ENCODE measurements around the gene AKNA. TPM values are rescaled to one million over a fixed set of nuclear protein-coding genes. Genes with fewer than 3 reads are reported as not detected.
A peak's percentile ranks its signal among the peaks of the same experiment; 100 is the strongest.

The AKNA gene
- total RNA-seq, 1 donor from 2014 or later, result 55.0 TPM

DNA sequence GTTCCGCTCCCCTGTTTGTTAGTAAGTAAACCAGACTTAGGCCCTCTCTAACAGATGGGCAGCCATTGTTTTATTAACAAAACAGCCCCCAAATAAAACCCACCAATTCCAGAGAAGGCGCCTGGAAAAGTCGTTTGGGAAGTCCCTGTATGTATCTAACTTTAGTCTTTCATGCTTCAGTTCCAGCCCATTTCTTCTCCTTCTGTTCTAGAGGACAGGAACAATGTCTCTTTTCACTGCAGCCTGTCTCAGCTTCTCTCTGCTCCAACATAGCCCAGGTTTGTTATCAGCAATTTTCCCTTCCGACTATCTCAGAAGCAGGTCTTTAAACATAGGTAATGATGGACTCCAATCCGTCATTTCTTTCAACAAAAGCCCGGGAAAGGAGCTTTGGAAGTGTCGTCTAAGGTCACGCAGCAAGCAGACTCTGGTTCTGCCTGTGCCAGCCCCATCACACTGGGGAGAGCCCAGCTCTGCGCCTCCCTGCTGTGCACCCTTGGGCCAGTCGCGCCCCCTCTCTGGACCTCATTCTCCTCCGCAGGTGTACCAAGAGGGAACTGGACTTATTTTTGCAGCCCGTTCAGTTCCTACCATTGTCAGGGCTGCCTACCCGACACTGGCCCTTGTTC lies 9.6 kb upstream of the AKNA start:
- H3K27me3 ChIP-seq, result no peaks in the 10 kb centered on the region
- no peaks in the 10 kb centered on the region for H3K36me3 ChIP-seq
- TF ChIP-seq POLR2AphosphoS5 (IDR thresholded peaks at IDR 0.05; ENCODE audit: insufficient read depth in 1 of 2, low read depth in 1 of 2) (no peak), POLR2A (IDR thresholded peaks at IDR 0.05) (no peak)
- TF ChIP-seq, protein P1, sequence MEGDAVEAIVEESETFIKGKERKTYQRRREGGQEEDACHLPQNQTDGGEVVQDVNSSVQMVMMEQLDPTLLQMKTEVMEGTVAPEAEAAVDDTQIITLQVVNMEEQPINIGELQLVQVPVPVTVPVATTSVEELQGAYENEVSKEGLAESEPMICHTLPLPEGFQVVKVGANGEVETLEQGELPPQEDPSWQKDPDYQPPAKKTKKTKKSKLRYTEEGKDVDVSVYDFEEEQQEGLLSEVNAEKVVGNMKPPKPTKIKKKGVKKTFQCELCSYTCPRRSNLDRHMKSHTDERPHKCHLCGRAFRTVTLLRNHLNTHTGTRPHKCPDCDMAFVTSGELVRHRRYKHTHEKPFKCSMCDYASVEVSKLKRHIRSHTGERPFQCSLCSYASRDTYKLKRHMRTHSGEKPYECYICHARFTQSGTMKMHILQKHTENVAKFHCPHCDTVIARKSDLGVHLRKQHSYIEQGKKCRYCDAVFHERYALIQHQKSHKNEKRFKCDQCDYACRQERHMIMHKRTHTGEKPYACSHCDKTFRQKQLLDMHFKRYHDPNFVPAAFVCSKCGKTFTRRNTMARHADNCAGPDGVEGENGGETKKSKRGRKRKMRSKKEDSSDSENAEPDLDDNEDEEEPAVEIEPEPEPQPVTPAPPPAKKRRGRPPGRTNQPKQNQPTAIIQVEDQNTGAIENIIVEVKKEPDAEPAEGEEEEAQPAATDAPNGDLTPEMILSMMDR (IDR thresholded peaks at IDR 0.05), result no peak
- peak overlapping the region; percentile 87 for H3K27ac ChIP-seq
- H3K4me1 ChIP-seq, result peaks cover 39% of the 10 kb centered on the region
- DNase-seq (ENCODE audit: extremely low spot score in 2 of 2), result no peak
- H3K4me3 ChIP-seq, result peak overlapping the region; percentile 74 to 93
- intact Hi-C loops (cut with DNase I), result loop anchor here (10.0 kb wide), 1 partner anchor 53 kb away; no protein-coding TSS in a partner anchor
- H3K9me3 ChIP-seq, result no peaks in the 10 kb centered on the region

DNA sequence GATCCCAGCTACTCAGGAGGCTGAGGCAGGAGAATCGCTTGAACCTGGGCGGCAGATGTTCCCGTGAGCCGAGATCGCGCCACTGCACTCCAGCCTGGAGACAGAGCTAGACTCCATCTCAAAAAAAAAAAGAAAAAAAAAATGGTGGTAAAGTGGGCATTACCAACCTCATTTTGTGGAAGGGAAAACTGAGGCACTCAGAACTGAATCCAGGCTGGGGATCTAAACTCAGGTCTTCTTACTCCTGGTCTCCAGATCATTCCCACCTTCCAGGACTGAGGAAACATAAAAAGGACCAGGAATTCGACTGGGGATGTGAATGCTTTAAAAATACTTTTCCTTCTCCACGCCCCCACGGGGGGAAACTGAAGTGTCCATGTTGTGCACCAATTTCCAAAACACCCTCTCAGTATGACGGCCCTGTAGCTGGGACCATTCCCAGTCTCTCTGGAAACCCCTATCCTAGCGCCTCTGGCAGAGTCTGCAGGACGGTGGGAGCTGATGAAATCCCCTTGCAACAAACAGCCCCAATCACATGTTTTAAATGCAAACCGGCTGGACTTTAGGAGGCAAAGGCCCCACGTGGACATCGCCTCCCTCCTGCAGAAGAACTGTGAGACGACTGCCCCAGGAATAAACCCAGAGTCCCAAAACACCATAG lies 8.9 kb upstream of the AKNA start:
- Histone ChIP-seq H3K27ac (peak overlapping the region; percentile 87), H3K4me1 (peaks cover 44% of the 10 kb centered on the region), H3K4me3 (peak overlapping the region; percentile 74 to 93), H3K36me3 (no peaks in the 10 kb centered on the region), H3K27me3 (no peaks in the 10 kb centered on the region), H3K9me3 (no peaks in the 10 kb centered on the region)
- intact Hi-C loops (cut with DNase I), result loop anchor here (10.0 kb wide), 1 partner anchor 52 kb away; no protein-coding TSS in a partner anchor
- no peak for DNase-seq (ENCODE audit: extremely low spot score in 2 of 2)
- TF ChIP-seq, protein P1 (IDR thresholded peaks at IDR 0.05), result no peak
- no peak for TF ChIP-seq POLR2AphosphoS5 (IDR thresholded peaks at IDR 0.05; ENCODE audit: insufficient read depth in 1 of 2, low read depth in 1 of 2)
- TF ChIP-seq POLR2A (IDR thresholded peaks at IDR 0.05), result no peak

DNA sequence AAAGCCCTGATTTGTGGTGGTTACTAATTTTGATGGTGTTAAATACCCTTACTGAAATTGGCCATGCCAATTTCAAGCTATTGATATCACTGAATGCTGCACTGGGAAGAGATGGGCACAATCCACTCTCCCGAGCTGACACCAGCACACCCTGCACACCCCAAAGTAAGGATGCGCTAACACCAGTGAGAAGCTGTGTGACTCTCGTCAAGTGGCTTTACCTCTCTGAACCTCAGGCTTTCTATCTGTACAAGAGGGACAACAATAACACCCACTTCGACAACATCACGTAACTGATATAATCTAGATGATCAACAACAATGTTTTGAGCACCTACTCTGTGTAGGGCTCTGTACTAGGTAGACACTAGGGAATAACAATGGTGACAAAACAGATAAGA lies 8.0 kb upstream of the AKNA start:
- intact Hi-C loops (cut with DNase I), result loop anchor here (10.0 kb wide), 1 partner anchor 51 kb away; no protein-coding TSS in a partner anchor
- Histone ChIP-seq H3K27me3 (no peaks in the 10 kb centered on the region), H3K27ac (peak overlapping the region; percentile 87), H3K36me3 (no peaks in the 10 kb centered on the region), H3K9me3 (no peaks in the 10 kb centered on the region), H3K4me1 (peaks cover 53% of the 10 kb centered on the region), H3K4me3 (peak overlapping the region; percentile 74 to 93)
- TF ChIP-seq, protein P1 (IDR thresholded peaks at IDR 0.05), result no peak
- TF ChIP-seq POLR2A (IDR thresholded peaks at IDR 0.05) (no peak), POLR2AphosphoS5 (IDR thresholded peaks at IDR 0.05; ENCODE audit: insufficient read depth in 1 of 2, low read depth in 1 of 2) (no peak)
- DNase-seq (ENCODE audit: extremely low spot score in 2 of 2), result no peak

DNA sequence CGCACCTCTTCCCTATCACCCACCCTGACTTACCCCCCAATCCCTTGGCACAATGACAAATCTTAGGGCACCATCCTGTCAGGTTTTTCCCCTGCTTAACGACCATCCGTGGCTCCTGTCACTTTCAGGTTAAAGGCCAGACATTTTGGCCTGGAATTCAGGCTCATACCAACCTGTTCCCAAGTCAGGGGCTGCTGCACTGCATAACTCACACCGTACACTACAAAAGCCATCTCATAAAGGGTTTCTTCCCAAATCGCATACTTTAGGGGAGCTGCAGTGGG lies 7.5 kb upstream of the AKNA start:
- TF ChIP-seq, protein P1 (IDR thresholded peaks at IDR 0.05), result no peak
- TF ChIP-seq POLR2A (IDR thresholded peaks at IDR 0.05) (no peak), POLR2AphosphoS5 (IDR thresholded peaks at IDR 0.05; ENCODE audit: insufficient read depth in 1 of 2, low read depth in 1 of 2) (no peak)
- H3K36me3 ChIP-seq, result no peaks in the 10 kb centered on the region
- no peak for DNase-seq (ENCODE audit: extremely low spot score in 2 of 2)
- H3K9me3 ChIP-seq, result no peaks in the 10 kb centered on the region
- intact Hi-C loops (cut with DNase I), result loop anchor here (10.0 kb wide), 1 partner anchor 50 kb away; no protein-coding TSS in a partner anchor
- H3K4me3 ChIP-seq, result peak overlapping the region; percentile 10 to 32
- H3K27me3 ChIP-seq, result no peaks in the 10 kb centered on the region
- H3K4me1 ChIP-seq, result peaks cover 58% of the 10 kb centered on the region
- H3K27ac ChIP-seq, result peak overlapping the region; percentile 87

Data from vagina (tissue), 2 donors.